NCI-H1092 (cell line): ENCODE results near the gene MTTP.

Experiments
- DNase-seq: peaks from one replicate; lab custom pipeline; 2025; lab: John Stamatoyannopoulos, UW

The MTTP gene

GRCh38 chr4:99670409-99671073 is 95.9 kb downstream of the MTTP start:
- DNase-seq = no peak
